Measurements from ENCODE around the gene NFIC. TPM values are rescaled to one million over a fixed set of nuclear protein-coding genes. Genes with fewer than 3 reads are reported as not detected.

Gene NFIC
- polyA plus RNA-seq, 1 donor from 2014 or later = 0.24 TPM

DNA sequence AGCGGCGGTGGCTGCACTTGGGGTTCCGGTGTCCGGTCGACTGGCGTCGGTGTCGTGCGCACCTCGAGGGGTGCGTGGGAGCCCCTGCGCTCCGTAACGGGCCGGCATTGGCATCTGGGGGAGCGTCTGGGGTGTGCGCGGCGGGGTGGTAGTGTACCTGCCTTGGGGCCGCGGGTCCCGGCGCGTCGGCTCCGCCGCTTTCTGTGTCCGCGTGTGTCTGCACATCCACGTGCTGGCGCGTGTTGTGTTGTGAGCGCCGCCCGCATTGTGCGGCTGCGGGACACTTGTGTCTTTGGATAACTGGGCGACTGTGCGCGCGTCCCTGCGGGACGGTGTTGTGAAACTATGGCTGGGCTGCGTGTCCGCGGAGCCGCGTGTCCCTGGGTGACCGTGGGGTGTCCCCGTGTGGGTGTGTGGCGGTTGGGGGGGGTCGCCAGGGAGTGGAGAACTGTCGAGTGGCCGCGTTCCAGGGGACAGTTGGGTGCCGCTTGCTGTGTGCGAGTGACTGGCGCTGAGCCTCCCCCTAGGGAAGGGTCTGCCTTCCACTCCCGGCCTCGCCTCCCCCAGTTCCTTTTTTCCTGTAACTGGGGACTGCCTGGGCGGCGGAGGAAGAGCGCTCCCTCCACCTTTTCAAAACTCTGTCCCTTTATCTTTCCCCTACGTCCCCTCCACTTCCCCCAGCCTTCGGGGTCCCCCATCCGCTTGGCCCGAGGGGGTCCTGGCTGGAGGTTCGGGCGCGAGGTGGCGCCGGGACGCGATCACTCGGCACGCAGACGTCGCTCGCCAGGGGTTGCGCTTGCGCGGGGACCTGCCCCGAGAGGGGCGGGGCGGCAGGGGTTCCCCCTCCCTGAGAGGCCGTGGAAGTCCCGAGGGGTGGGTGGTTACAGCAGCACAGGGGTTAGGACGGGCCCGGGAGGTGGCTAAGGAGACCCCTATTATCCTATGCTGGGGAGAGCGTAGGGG lies 5.7 kb upstream of the NFIC start:
- no peaks in the 10 kb centered on the region for H3K9me2 ChIP-seq (ENCODE audit: insufficient read depth, low read length)
- no peaks in the 10 kb centered on the region for H3K36me3 ChIP-seq (ENCODE audit: insufficient read depth, low read length)
- no peaks in the 10 kb centered on the region for H3K79me2 ChIP-seq (replicated peaks; ENCODE audit: insufficient read depth, low read length)
- TF ChIP-seq SMC3 (conservative IDR thresholded peaks at IDR 0.05; ENCODE audit: poor library complexity) (no peak), TAF1 (IDR thresholded peaks at IDR 0.05; ENCODE audit: low read depth) (no peak), MXI1 (conservative IDR thresholded peaks at IDR 0.05; ENCODE audit: poor library complexity, severe bottlenecking) (peak; percentile 94)
- H3K27me3 ChIP-seq (ENCODE audit: insufficient read depth, low read depth, low read length) = peaks cover 81% of the 10 kb centered on the region
- H3K27ac ChIP-seq (ENCODE audit: low read length) = no peak overlapping the region
- no peak overlapping the region for H2AFZ ChIP-seq (ENCODE audit: low read depth, low read length)
- peak overlapping the region; percentile 73 for H3K4me3 ChIP-seq (ENCODE audit: low read length)
- no peaks in the 10 kb centered on the region for H3K9me3 ChIP-seq (ENCODE audit: low read length)
- peak overlapping the region; percentile 44 for H3K4me2 ChIP-seq (ENCODE audit: low read length)
- peaks cover 3% of the 10 kb centered on the region for H4K20me1 ChIP-seq (ENCODE audit: insufficient read depth)
- no peaks in the 10 kb centered on the region for H3F3A ChIP-seq (ENCODE audit: insufficient read depth, low read length, poor library complexity, severe bottlenecking)
- peak overlapping the region; percentile 26 for H3K9ac ChIP-seq (ENCODE audit: low read length)

DNA sequence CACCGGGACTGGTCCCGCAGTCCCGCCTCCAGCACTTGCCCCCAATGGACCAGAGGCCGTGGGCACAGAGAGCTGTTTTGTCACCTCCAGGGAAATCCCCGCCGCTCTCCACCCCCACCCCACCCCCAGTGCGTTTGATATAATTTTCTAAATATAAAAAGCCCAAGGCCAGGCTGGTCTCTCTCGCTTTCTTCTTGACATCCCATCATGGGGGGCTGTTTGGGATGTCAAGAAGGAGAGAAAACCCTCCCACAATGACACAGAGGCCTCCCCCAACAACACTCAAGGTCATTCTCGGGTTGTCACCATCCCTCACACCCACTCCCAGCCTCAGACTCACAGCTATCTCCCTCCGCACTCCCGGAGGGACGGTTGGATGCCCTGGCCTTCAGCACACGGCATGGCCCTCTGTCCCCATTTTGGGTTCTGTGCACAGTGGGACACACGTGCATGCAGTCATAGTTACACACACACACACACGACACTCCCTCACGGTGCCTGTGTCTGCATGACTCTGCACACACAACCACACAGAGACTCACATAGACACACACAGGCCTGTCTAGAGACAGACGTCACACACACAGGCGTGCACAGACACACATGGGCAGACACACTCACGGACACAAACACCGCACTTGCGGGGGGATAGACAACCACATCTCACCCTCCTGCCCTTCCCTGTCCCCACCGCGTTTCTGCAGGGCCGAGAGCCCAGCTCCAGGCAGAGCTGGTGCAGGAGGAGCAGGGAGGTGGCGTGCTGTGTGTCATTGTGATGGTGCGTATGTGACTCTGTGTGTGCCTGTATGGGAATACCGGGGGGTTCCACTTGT lies 4.8 kb upstream of the NFIC start:
- H3K9me2 ChIP-seq (ENCODE audit: insufficient read depth, low read length) = no peaks in the 10 kb centered on the region
- H2AFZ ChIP-seq (ENCODE audit: low read depth, low read length) = no peak overlapping the region
- TF ChIP-seq MXI1 (conservative IDR thresholded peaks at IDR 0.05; ENCODE audit: poor library complexity, severe bottlenecking) (no peak), EZH2 (IDR thresholded peaks at IDR 0.05; ENCODE audit: borderline replicate concordance, insufficient read depth, low read length, poor library complexity, severe bottlenecking) (no peak), POLR2AphosphoS5 (IDR thresholded peaks at IDR 0.05) (no peak), RAD21 (conservative IDR thresholded peaks at IDR 0.05) (no peak), TAF1 (IDR thresholded peaks at IDR 0.05; ENCODE audit: low read depth) (no peak)
- H4K20me1 ChIP-seq (ENCODE audit: insufficient read depth) = peaks cover 3% of the 10 kb centered on the region
- no peaks in the 10 kb centered on the region for H3K9me3 ChIP-seq (ENCODE audit: low read length)
- peaks cover 86% of the 10 kb centered on the region for H3K27me3 ChIP-seq (ENCODE audit: insufficient read depth, low read depth, low read length)
- no peaks in the 10 kb centered on the region for H3F3A ChIP-seq (ENCODE audit: insufficient read depth, low read length, poor library complexity, severe bottlenecking)
- H3K9ac ChIP-seq (ENCODE audit: low read length) = no peak overlapping the region
- H3K4me2 ChIP-seq (ENCODE audit: low read length) = peak overlapping the region; percentile 25
- no peaks in the 10 kb centered on the region for H3K79me2 ChIP-seq (replicated peaks; ENCODE audit: insufficient read depth, low read length)
- H3K27ac ChIP-seq (ENCODE audit: low read length) = no peak overlapping the region
- H3K4me3 ChIP-seq (ENCODE audit: low read length) = peak overlapping the region; percentile 73
- no peaks in the 10 kb centered on the region for H3K36me3 ChIP-seq (ENCODE audit: insufficient read depth, low read length)

DNA sequence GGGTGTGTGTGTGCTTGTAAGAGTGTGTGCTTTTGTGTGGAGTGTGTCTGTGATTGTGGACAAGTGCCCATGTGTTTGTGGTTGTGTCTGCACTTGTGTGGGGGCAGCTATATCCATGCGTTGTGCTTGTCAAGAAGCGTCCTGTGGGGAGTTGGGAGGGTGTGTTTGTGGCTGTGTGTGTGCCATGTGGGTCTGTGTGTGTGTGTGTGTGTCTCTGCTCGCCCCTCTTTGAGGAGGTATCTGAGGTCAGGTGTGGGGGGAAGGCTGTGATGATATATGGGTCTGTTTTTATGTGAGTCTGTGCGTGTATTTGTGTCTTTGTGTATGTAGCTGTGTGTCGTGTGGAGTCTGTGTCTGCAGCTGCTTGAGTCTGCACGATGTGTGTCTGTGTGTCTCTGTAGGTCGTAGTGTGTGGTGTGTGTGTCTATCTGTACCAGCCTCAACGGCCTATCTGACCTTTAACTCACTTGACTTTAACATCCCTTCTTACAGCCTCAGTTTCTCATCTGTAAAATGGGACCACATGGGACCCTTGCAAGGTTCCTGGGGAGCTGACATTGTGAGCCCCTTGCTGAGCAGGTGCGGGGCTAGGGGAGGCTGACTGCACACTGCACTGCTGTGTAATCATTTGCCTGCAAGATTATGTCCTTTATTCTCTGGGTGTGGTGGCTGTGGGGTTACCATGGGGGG lies 4.0 kb upstream of the NFIC start:
- no peak overlapping the region for H3K9ac ChIP-seq (ENCODE audit: low read length)
- H3K9me2 ChIP-seq (ENCODE audit: insufficient read depth, low read length) = no peaks in the 10 kb centered on the region
- peaks cover 8% of the 10 kb centered on the region for H4K20me1 ChIP-seq (ENCODE audit: insufficient read depth)
- no peaks in the 10 kb centered on the region for H3K79me2 ChIP-seq (replicated peaks; ENCODE audit: insufficient read depth, low read length)
- peak overlapping the region; percentile 25 for H3K4me2 ChIP-seq (ENCODE audit: low read length)
- H3K27ac ChIP-seq (ENCODE audit: low read length) = no peak overlapping the region
- no peak overlapping the region for H2AFZ ChIP-seq (ENCODE audit: low read depth, low read length)
- no peaks in the 10 kb centered on the region for H3K36me3 ChIP-seq (ENCODE audit: insufficient read depth, low read length)
- no peaks in the 10 kb centered on the region for H3F3A ChIP-seq (ENCODE audit: insufficient read depth, low read length, poor library complexity, severe bottlenecking)
- H3K27me3 ChIP-seq (ENCODE audit: insufficient read depth, low read depth, low read length) = peaks cover 86% of the 10 kb centered on the region
- H3K4me3 ChIP-seq (ENCODE audit: low read length) = peak overlapping the region; percentile 73
- no peaks in the 10 kb centered on the region for H3K9me3 ChIP-seq (ENCODE audit: low read length)
- TF ChIP-seq SMC3 (conservative IDR thresholded peaks at IDR 0.05; ENCODE audit: poor library complexity) (no peak), POLR2AphosphoS5 (IDR thresholded peaks at IDR 0.05) (no peak), EZH2 (IDR thresholded peaks at IDR 0.05; ENCODE audit: borderline replicate concordance, insufficient read depth, low read length, poor library complexity, severe bottlenecking) (no peak), EP300 (conservative IDR thresholded peaks at IDR 0.05; ENCODE audit: poor library complexity, severe bottlenecking) (no peak), MXI1 (conservative IDR thresholded peaks at IDR 0.05; ENCODE audit: poor library complexity, severe bottlenecking) (no peak), TAF1 (IDR thresholded peaks at IDR 0.05; ENCODE audit: low read depth) (no peak), RAD21 (conservative IDR thresholded peaks at IDR 0.05) (no peak)
- TF ChIP-seq, protein P1, sequence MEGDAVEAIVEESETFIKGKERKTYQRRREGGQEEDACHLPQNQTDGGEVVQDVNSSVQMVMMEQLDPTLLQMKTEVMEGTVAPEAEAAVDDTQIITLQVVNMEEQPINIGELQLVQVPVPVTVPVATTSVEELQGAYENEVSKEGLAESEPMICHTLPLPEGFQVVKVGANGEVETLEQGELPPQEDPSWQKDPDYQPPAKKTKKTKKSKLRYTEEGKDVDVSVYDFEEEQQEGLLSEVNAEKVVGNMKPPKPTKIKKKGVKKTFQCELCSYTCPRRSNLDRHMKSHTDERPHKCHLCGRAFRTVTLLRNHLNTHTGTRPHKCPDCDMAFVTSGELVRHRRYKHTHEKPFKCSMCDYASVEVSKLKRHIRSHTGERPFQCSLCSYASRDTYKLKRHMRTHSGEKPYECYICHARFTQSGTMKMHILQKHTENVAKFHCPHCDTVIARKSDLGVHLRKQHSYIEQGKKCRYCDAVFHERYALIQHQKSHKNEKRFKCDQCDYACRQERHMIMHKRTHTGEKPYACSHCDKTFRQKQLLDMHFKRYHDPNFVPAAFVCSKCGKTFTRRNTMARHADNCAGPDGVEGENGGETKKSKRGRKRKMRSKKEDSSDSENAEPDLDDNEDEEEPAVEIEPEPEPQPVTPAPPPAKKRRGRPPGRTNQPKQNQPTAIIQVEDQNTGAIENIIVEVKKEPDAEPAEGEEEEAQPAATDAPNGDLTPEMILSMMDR (IDR thresholded peaks at IDR 0.05; ENCODE audit: poor library complexity, severe bottlenecking) = no peak
- TF ChIP-seq, protein P2, sequence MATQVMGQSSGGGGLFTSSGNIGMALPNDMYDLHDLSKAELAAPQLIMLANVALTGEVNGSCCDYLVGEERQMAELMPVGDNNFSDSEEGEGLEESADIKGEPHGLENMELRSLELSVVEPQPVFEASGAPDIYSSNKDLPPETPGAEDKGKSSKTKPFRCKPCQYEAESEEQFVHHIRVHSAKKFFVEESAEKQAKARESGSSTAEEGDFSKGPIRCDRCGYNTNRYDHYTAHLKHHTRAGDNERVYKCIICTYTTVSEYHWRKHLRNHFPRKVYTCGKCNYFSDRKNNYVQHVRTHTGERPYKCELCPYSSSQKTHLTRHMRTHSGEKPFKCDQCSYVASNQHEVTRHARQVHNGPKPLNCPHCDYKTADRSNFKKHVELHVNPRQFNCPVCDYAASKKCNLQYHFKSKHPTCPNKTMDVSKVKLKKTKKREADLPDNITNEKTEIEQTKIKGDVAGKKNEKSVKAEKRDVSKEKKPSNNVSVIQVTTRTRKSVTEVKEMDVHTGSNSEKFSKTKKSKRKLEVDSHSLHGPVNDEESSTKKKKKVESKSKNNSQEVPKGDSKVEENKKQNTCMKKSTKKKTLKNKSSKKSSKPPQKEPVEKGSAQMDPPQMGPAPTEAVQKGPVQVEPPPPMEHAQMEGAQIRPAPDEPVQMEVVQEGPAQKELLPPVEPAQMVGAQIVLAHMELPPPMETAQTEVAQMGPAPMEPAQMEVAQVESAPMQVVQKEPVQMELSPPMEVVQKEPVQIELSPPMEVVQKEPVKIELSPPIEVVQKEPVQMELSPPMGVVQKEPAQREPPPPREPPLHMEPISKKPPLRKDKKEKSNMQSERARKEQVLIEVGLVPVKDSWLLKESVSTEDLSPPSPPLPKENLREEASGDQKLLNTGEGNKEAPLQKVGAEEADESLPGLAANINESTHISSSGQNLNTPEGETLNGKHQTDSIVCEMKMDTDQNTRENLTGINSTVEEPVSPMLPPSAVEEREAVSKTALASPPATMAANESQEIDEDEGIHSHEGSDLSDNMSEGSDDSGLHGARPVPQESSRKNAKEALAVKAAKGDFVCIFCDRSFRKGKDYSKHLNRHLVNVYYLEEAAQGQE (IDR thresholded peaks at IDR 0.05; ENCODE audit: borderline replicate concordance) = no peak
